ENCODE measurements around the gene ACOXL.

Gene ACOXL

DNA sequence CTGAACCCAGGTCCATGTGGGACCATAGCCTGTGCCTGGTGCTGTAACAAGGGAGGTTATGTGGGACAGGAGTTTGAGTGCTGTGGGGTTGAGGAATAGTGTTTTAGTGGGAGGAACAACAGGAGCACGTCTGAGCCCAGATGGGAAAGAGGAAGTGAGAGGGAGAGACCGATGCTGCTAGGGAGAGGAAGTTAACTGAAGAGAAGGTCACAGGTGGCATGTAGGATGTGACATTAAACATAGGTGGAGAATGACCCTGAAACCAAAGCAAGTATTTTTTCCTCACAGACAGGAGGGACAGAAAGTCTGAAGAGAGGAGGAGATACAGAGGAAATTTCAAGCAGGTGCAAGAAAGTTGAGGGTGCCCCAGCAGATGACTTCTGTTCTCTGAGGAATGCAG lies 87.8 kb downstream of the ACOXL start:
- no peak for DNase-seq (ENCODE audit: low spot score)
- no peak for FAIRE-seq

DNA sequence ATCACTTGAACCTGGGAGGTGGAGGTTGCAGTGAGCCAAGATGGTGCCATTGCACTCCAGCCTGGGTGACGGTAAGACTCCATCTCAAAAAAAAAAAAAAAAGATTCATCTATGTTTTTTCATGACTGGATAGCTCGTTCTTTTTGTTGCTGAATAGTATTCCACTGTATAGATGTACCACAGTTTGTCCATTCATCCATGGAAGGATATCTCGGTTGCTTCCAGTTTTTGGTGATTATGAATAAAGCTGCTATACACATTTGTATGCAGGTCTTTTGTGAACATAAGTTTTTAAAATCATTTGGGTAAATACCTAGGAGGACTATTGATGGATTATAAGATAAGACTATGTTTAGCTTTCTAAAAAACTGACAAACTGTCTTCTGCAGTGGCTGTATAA lies 90.8 kb downstream of the ACOXL start:
- DNase-seq (ENCODE audit: low spot score): no peak
- no peak for FAIRE-seq

DNA sequence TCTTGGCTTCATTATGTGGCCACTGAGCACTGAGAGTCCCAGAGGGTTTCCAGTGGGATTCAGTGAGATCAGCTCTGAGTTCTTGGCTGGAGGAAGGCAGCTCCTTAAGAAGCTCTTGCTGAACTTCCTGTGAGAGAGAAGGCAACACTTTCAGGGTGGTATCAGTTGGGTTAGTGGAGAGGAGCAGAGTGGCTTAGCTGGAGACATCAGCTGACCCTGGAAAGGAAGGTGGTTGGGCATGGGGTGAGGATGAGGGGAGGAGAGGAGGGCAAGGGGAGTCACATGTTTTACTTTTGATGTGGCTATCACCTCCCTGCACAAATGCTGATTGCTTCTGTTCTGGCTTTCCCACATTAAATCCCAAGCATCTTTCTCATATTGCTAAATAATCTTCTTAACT lies 95.1 kb downstream of the ACOXL start:
- DNase-seq (ENCODE audit: low spot score) (no peak), FAIRE-seq (no peak)

DNA sequence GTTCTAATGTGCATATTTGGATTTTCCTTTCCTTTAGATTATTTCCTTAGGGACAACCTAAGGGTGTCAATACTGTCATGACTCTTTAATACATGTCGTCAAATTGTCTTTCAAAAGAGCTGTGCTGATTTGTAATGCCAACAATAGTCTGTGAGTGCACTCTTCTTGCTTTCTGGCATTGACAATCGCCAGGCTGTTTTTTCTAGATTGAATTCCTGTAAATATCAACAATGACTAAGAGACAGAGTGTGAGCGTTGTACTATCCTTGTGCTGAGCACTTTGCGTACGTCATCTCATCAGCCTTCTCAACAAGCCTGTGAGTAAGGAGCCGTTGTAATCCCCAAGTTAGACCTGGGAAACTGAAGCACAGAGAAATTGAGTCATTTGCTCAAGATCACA lies 96.0 kb downstream of the ACOXL start:
- no peak for FAIRE-seq
- no peak for DNase-seq (ENCODE audit: low spot score)

DNA sequence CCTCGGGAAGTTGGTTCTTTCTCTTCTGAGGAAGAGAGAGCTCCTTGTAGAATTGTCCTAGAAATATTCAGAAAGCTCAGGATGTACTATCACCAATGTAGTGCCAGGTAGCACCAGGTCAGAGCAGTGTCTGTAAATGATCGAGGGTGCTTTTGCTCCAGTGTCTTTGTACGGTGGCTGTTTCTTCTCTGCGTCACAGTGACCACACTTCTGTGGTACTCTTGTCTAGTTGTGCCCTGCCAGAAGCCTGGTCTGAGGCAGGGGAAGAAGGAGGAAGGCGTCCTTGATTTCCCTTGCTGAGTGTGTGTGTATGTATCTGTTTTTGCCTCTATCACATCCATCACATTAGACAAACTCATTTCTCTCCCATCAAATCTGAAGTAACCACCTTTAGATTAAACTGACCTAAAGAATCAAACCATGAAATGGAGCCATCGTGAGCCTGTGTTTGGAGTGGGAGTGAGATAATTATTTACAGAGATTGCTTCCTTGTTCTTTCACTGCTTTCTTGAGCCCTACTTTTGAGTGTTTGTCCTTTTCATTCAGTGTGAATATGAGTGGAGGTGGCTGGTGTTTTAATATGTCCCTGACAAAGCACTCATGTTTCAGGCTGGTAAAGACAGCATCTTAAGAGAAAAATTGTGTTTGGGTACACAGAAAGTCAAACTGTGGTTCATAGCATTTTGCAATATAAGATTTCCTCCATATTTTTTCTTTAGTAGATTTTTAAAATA lies 97.2 kb downstream of the ACOXL start:
- no peak for FAIRE-seq
- no peak for DNase-seq (ENCODE audit: low spot score)

DNA sequence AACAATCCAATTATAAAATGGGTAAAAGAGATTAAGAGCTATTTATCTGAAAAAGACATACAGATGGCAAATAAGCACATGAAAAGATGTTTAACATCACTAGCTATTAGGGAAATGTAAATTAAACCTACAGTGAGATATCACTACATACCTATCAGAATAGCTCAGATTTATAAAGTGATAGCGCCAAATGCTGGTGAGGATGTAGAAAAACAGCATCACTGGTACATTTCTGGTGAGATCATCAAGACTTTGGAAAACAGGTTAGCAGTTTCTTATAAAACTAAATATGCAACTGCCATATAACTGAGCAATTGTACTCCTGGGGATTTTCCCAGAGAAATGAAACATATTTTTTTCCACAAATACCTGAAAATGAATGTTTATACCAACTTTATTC lies 100.4 kb downstream of the ACOXL start:
- FAIRE-seq (no peak), DNase-seq (ENCODE audit: low spot score) (no peak)

DNA sequence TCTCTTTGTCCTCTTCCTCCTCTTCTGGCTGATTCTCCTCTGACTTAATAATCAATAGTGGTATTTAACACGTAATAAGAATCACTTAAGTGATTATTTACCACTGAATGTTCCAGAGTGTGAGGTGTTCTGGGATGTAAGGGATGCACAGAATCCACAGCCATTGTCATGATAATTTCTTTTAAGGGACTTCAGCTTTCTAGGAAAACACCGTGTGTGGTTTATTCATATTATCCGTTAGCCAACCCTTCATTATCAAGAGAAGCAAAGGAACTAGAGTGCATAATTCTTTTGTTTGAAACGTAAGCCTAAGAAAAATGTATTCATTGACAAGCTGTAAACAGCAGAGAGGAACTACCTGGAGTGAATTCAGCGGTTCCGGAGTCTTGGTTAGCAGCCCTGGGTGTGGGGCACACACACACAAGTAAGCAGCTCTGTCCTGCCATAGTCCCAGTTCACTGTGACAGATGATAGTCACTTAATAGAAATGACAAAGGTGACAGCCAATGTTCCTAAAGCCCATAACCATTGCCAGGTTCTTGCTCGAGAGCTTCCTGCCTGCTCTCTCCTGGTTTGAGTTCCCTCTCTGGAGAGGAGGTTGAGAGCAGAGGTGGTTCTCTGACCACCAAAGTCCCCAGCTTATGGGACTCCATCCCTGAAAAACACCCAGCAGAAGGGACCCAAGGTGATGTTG lies 101.9 kb downstream of the ACOXL start:
- DNase-seq (ENCODE audit: low spot score): no peak
- no peak for FAIRE-seq

DNA sequence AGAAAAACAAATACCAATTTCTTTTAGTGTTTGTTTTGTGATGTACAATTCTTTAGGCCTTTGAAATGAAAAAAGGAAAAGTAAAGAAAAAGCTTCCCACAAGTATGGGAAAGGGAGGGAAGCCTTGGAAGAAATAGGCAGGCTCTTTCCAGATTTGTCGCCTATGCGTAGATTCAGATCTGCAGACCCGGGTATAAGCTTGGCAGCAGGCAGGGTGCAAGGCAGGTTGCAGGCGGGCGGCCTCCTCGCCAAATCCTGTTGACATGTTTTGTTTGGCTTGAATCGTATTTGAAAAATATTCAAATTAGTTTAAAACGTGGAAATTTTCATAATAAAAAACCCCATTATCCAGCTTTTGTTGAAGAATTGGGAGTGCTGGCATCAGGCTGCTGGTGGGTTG lies 104.3 kb downstream of the ACOXL start:
- no peak for DNase-seq (ENCODE audit: low spot score)
- FAIRE-seq: no peak

DNA sequence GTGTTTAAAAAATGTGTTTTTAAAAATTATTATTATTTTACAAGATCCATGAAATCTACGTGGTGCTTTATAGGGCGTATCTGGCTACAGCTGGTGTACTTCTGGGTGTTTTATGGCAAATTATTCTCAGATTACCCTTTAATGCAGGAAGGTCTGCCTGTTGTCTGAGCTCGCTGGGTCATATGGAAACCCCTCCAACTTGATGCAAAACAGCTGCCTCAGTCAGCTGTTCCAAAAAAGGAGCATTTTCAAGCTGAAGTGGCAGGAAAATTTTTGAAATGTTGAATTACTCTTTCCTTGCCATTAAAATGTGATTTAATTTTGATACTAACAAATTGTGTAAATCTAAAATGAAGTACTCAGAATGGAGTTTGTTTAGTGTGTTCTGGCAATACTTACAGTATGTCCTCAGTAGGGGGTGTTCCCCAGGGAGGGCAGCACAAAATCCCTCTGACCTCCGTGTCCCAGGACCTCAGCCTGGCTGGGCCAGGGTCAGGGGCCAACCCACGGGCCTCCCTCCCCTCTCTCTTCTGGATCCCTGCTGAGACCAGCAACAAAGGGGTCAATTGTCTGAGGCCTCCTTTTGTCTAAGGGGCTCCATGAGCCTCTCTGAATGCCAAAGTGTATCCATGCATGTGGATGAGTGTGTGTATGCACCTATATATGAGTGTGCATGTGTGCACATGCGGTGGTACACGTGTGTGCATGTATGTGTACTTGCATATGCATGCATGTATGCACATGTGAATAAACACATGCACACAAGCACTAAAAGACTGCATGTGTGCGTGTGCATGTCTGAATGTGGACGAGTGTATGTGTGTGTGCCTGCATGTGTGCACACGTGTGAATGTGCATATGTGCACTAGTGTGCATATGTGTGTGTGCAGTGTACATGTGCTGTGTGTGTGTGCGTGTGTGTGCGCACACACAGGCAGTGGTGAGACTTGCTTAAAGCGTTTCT lies 105.4 kb downstream of the ACOXL start:
- FAIRE-seq (no peak), DNase-seq (ENCODE audit: low spot score) (no peak)

DNA sequence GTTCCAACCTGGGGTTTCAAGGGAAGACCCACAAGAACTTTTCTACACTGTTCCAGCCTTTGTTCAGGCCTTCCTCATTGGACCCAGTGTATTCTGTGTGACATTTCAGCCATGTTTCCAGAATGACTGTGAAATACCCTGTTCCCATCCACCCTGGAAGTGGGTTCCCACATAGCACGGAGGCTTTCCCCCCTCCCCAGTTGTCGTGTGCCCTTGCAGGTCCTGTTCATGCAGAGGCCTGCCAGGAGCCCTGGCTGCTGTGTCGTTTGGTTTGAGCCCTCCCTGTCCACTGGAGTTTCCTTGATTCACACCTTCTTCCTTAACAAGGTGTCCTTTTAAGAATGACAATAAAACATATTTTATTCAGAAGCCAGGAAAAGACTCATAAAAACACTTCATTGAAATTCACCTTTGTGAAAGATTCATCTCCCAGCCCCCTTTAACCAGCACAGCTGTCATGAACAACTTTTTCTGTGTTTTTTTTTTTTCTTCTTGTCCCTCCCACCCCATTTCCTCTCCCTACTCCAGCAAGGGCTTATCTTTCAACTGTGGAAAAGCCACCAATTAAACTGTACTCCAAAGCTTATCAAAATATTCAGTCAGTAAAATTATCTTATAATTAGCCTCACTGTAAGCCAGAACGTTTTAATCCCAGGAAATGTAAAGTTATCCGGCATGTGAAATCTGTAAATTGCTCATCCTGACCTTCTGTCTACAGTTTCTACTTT lies 106.4 kb downstream of the ACOXL start:
- FAIRE-seq: no peak
- no peak for DNase-seq (ENCODE audit: low spot score)

DNA sequence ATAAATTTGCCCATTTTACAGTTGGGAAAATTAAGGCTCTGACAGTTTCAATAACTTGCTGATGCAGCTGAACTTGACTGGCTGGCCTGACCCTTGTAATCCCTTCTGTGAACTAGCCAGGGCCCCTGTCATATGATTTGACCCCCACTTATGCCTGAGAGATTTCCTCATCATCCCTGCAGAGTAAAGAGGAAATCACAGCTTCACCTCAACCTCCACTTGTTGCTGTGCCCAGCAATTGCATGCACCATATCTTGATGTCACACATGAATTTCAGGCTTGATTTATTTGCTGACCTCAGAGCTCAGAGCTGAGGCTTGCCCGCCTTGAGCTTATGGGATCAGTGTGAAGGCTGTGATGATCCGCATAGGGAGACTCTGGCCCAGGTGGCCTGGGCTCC lies 108.1 kb downstream of the ACOXL start:
- no peak for FAIRE-seq
- no peak for DNase-seq (ENCODE audit: low spot score)

DNA sequence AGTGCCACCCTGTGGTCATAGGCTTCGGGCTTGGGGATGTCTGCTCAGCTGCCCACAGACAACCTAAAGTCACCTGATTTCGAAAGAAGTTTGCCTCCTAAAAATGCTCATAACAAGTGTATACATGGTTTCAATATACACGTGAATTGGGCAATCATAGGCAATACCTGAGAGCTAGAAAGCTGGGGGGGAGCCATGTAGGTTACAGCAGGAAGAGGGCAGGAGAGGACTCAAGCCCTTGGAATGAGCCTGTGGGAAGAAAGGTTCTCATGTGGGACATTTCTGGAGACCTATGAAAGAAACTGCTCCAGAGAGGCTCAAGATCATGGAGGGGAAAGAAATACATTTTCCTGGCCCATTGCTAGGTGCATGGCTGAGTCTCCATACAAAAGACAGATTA lies 109.7 kb downstream of the ACOXL start:
- no peak for FAIRE-seq
- no peak for DNase-seq (ENCODE audit: low spot score)

DNA sequence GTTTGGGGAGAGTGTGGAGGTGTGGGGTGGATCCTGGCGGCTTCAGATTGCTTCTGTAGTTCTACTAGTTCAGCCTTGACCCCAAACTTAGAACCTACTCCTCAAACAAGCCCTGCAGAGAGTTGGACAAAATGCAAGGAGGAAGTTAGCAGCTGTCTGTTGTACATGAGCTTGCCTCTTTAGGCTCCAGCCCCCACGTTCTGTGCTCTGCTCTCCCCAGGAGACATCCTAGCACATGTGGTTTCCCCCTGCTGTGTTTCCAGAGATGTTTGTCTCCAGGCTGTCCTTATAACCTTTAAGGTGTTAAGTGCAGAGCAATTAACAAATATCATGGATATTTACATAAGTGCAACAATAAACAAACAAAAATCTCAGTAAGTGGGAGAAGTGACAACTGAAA lies 111.1 kb downstream of the ACOXL start:
- DNase-seq (ENCODE audit: low spot score) (no peak), FAIRE-seq (no peak)

DNA sequence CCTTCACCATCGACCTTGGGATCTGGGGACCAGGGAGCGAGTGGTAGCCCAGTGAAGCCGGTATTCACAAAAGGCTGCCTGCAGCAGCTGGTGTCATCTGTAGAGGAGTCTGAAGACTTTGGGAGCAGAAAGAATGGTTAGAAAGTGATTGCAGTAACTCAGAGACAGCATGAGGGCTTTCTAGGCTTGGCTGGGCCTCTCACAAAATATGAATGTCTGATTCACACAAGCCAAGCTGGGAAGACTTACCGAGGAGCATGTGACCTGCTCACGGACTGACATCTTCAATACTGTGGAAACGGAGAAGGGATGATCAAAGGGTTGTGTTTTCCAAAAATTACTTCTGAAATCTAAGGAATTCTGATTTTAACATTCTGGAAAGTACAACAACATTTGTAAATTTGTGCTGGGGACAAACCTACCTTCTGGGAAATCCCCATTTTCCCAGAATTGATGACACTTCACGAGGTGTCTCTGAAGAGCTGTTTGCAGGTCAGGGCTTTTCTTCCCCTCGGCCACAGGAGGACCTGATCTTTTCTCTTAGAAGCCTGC lies 111.7 kb downstream of the ACOXL start:
- DNase-seq (ENCODE audit: low spot score) (no peak), FAIRE-seq (no peak)

DNA sequence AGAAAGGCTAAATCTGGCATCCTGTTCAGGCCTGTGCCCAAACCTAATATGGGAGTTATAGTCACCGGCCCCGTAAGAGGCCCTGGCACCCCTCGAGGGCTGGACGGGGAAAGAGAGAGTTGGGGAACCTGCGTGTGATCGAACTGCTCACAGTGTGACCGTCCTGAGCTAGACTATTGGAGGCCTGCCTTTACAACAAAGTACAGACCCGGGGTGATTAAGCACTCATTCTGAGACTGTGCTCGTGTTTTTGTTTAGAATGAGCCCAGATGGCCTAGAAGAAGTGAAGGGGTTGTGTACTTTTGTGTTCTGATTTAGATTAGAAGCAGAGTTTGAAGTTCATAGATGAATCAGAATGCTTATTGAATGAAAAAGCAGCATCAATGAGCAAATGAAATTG lies 115.3 kb downstream of the ACOXL start:
- DNase-seq (ENCODE audit: low spot score) (no peak), FAIRE-seq (no peak)

DNA sequence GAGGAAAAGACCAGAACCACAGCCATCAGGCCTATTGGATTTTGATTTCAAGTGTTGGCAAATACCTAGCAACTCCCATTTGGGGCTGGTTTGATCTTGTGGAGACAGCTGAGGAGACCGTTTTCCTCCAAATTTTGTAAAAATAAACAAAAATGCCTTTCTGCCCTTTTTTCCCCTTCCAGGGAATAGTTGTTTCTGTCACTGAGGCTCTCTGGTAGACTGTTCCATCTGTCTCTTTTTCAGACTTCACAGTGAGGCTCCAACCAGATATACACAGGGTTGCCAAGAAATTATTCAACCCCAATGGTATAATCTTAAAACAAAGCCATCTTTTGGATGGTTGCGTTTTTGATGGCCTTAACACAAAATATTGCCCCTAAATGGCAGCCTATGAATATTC lies 115.7 kb downstream of the ACOXL start:
- DNase-seq (ENCODE audit: low spot score): no peak
- no peak for FAIRE-seq

DNA sequence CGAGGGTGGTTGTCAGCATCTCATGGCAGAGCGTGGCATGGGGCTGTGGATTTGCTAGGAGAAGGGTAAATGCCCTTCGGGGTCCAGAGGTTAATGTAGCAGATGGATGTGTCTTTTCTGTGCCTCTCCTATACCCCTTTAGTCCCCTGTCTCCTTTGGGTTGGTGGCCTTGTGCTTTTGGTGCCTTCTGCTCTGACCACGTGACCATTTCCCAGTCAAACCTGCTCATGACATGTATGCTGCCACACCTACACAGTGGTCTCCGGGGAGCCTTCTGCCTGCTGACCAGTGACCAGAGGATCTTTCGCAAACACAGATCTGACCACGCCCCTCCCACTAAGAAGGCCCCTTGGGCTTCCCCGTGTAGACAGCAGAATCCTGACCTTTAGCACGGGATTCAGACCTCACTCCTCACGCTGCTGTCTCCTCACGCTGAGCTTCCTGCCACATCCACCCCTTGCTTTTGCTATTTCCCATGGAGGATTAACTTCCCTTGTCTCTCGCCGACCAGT lies 116.2 kb downstream of the ACOXL start:
- FAIRE-seq: no peak
- no peak for DNase-seq (ENCODE audit: low spot score)

DNA sequence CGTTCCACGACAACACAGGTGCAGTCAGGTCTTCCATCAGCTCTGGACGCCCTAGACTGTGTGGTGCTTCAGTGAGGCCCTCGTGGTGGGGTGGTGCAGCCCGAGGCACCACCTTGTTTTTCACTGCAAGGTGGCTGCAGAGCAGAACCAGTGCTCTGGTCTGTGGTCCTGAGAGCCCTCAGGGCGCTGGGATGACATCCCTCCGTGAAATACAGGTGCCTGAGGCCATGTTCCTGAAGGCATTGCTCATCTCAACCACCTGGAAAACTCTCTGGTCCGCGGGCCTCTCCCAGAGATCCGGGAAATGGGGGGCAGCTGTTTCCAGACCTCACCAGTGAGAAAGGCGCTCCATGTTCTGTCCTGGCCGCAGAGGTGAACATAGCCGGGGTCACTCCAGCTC lies 119.2 kb downstream of the ACOXL start:
- DNase-seq (ENCODE audit: low spot score) (no peak), FAIRE-seq (no peak)

DNA sequence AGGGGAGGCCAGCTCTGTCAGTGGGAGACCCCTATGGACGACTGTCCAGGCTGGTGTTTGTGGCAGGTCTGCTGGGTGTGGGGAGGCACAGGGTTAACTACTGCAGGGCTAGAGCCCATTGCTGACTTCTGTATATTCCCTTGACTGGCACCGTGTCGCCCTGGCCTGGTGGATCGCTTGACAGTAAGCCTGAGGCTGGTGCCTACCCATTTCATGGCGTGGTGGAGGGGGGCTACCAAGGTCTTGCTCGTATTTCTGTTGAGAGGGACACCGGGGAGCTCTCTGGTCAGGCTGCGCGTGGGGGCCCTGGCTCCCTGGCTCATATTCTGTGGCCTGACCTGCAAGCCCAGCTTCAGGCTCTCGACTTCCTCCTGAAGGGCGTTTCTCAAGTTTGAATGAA lies 119.7 kb downstream of the ACOXL start:
- FAIRE-seq: no peak
- DNase-seq (ENCODE audit: low spot score): no peak

DNA sequence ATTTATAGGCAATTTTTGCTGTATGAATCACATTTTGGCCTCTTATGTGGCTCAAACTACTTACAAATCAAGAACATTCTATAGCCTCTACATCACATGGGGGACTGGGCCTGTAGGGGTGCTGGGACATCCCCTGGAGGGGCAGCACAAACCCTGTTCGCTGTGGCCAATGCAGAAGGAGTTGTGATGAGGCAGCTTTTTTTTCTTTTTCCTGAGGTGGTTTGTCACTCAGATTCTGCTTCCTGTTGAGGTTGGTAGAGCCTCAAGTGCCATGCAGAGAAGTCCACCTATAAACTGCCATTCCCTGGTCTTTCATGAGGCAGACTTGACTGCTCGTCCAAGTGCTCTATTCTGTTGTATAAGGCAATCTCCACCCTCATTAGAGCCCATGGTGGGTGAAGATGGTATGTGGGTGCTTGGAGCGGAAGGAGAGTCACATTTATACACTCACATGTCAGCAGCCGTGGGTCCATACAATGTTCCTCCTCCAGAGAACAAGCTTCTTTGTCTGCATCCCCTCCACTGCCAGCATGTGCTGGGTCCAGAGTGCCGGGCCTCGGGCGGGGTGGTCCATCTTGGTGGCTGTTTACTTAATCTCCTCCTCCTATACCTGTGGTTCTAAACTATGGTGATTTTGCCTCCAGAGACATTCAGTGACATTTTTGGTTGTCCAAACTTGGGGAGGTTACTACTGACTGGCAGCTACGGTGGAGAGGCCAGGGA lies 120.3 kb downstream of the ACOXL start:
- FAIRE-seq: no peak
- DNase-seq (ENCODE audit: low spot score): no peak

All from RCC 7860 (cell line).